Body of pancreas (tissue), 4 donors: Measurements from ENCODE around the gene HSPG2. TPM values are rescaled to one million over a fixed set of nuclear protein-coding genes. Genes with fewer than 3 reads are reported as not detected.
A peak's percentile ranks its signal among the peaks of the same experiment; 100 is the strongest.
"Not testable (repeated sequence)": the region's sequence is repeated elsewhere in the genome, so short reads cannot be mapped to it uniquely, and the experiment has no call there.

Source experiments
- ATAC-seq: fragments of 150-250 bp; one replicate; pipeline ENCODE4 v1.9.1; 2016
- DNase-seq, 4 donors: peaks; one replicate each; pipeline ENCODE4 v3.0.0-alpha.2; 2019
- H3K27ac ChIP-seq, 4 donors: fragments of 200-600 bp; sonication (generic); 1 replicate in 3 of 4; 2 replicates in 1 of 4; pipeline versions ENCODE4 v1.5.1 to v1.6.1; 2016 to 2019; ENCODE audit warnings: mild to moderate bottlenecking in 1 of 4, mixed read lengths in 1 of 4, moderate library complexity in 1 of 4
- H3K27me3 ChIP-seq, 2 donors: fragments of 200-600 bp; sonication (generic); one replicate each; pipeline ENCODE4 v1.6.0; 2016; ENCODE audit warnings: mild to moderate bottlenecking in 1 of 2
- H3K36me3 ChIP-seq, 2 donors: fragments of 200-600 bp; sonication (generic); replicated peaks in 1 of 2; 2 replicates each; pipeline ENCODE4 v1.5.1; 2016; ENCODE audit warnings: low read depth in 2 of 2; ENCODE audit not compliant: insufficient read depth in 1 of 2
- H3K4me1 ChIP-seq: fragments of 200-600 bp; sonication (generic); one replicate; pipeline ENCODE4 v1.6.0; 2016
- H3K4me3 ChIP-seq, 2 donors: fragments of 200-600 bp; sonication (generic); 1 replicate in 1 of 2; 2 replicates in 1 of 2; pipeline ENCODE4 v1.5.1; 2016 to 2019
- H3K9me3 ChIP-seq, 3 donors: fragments of 200-600 bp; sonication (generic); 1 replicate in 2 of 3; 2 replicates in 1 of 3; pipeline ENCODE4 v1.5.1; 2016
- POLR2A ChIP-seq, 3 donors: fragments of 450-650 bp; IDR thresholded peaks; one replicate each; pipeline ENCODE4 v1.6.1; 2016; ENCODE audit warnings: antibody characterized with exemption in 3 of 3, mild to moderate bottlenecking in 2 of 3
- WGBS, 2 donors: methylation state at CpG; one replicate each; pipeline ENCODE4 v1.1.5; 2017; 5-methylcytosine and 5-hydroxymethylcytosine counted together
- intact Hi-C: fragments of 100-400 bp; cut with DNase I; formaldehyde crosslinking; loops from one replicate; pipeline ENCODE4 v1.15.1; 2023
- total RNA-seq, 2 donors: library from RNA; depleted of rRNA; stranded (reverse); fragments of >200 nt; gene quantifications; one replicate each; pipeline ENCODE4 v1.1.0, GENCODE V29; 2016
- TF ChIP-seq, protein P1 (sequence below), 7 experiments: fragments of 450-650 bp in 4 of 7; fragments of 200-600 bp in 3 of 7; sonication (generic) in 3 of 7; IDR thresholded peaks; one replicate each; pipeline ENCODE4 v1.5.1; 2016 to 2019; ENCODE audit warnings: antibody characterized with exemption in 7 of 7

The HSPG2 gene
- total RNA-seq, 2 donors from 2014 or later = 87.7 to 179 TPM

DNA sequence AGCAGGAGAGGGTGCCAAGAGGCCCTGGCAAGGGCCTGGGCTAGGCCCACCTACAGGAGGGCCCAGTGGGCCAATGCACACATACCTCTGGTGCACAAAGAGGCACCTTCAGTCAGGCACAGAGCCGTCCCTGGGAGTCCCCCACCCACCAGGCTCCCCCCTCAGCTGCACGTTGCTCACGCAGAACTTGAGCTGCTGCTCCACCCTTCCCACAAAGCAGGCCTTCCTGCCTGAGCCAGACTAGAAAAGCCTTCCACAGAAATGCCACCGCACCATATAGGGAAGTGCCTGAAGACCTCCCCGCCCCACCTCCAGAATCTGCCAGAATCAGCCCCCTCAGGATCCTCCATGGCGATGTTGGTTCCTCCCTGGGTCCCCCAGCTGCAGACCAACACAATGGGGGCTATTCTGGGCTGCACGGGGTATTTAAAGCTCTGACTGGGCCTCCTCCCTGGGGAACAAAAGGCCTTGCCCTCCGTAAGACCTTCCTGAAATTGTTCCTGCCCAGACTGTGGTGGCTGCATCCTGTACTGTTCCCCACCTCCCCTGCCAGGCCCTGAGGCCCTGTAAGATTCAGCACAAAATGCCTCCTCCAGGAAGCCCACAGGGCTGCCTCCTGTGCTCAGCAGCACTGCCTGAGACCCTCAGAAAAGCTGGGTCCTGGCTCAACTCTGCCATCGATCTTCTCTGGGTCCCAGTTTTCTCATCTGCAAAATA, 27.2 kb downstream of the HSPG2 start:
- intact Hi-C loops = no loop called here
- peaks cover 45% of the 10 kb centered on the region for H3K4me1 ChIP-seq
- H3K27me3 ChIP-seq = no peaks in the 10 kb centered on the region
- TF ChIP-seq, protein P1, sequence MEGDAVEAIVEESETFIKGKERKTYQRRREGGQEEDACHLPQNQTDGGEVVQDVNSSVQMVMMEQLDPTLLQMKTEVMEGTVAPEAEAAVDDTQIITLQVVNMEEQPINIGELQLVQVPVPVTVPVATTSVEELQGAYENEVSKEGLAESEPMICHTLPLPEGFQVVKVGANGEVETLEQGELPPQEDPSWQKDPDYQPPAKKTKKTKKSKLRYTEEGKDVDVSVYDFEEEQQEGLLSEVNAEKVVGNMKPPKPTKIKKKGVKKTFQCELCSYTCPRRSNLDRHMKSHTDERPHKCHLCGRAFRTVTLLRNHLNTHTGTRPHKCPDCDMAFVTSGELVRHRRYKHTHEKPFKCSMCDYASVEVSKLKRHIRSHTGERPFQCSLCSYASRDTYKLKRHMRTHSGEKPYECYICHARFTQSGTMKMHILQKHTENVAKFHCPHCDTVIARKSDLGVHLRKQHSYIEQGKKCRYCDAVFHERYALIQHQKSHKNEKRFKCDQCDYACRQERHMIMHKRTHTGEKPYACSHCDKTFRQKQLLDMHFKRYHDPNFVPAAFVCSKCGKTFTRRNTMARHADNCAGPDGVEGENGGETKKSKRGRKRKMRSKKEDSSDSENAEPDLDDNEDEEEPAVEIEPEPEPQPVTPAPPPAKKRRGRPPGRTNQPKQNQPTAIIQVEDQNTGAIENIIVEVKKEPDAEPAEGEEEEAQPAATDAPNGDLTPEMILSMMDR (IDR thresholded peaks at IDR 0.05) = no peak
- TF ChIP-seq POLR2A (IDR thresholded peaks at IDR 0.05) = no peak
- peak overlapping the region in 2 of 4 donors; percentile 56 to 64 for H3K27ac ChIP-seq
- no peaks in the 10 kb centered on the region for H3K36me3 ChIP-seq
- DNase-seq (no peak), ATAC-seq (peak; percentile 5)
- no peaks in the 10 kb centered on the region for H3K9me3 ChIP-seq
- no peak overlapping the region for H3K4me3 ChIP-seq
- 63 to 80% methylated on average over 1 to 9 of the region's 9 CpGs for WGBS, 2 donors

DNA sequence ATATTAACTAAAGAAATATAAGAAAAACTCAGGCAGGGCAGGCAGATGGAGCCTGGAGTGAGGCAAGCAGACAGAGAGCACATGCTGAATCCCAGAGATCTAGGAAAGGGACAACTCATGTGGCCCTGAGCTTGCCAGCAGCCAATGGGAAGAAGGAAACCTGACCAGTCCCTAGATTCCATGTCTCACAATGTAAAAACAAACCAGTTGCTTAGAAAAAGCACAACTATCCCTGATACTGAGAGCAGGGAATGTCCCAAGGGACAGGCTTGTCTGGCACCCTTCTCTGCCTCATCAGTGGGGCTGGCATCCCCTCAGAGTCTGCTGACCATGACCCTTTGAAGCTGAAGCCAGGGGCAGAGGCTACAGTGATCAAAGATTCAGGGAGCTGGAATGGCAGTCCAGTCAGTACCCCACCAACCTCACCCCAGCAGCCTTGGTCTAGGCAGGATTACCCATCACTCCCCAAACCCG, 27.8 kb downstream of the HSPG2 start:
- intact Hi-C loops = no loop called here
- Histone ChIP-seq H3K9me3 (no peaks in the 10 kb centered on the region), H3K4me3 (no peak overlapping the region), H3K27me3 (no peaks in the 10 kb centered on the region), H3K27ac (peak overlapping the region in 2 of 4 donors; percentile 56 to 64), H3K36me3 (no peaks in the 10 kb centered on the region), H3K4me1 (peaks cover 45% of the 10 kb centered on the region)
- no peak for ATAC-seq
- no peak for DNase-seq
- 83% methylated on average over 1 of the region's 1 CpG; no CpG with 5 or more reads in 1 of the 2 donors for WGBS, 2 donors
- no peak for TF ChIP-seq POLR2A (IDR thresholded peaks at IDR 0.05)
- TF ChIP-seq, protein P1 (IDR thresholded peaks at IDR 0.05) = no peak

DNA sequence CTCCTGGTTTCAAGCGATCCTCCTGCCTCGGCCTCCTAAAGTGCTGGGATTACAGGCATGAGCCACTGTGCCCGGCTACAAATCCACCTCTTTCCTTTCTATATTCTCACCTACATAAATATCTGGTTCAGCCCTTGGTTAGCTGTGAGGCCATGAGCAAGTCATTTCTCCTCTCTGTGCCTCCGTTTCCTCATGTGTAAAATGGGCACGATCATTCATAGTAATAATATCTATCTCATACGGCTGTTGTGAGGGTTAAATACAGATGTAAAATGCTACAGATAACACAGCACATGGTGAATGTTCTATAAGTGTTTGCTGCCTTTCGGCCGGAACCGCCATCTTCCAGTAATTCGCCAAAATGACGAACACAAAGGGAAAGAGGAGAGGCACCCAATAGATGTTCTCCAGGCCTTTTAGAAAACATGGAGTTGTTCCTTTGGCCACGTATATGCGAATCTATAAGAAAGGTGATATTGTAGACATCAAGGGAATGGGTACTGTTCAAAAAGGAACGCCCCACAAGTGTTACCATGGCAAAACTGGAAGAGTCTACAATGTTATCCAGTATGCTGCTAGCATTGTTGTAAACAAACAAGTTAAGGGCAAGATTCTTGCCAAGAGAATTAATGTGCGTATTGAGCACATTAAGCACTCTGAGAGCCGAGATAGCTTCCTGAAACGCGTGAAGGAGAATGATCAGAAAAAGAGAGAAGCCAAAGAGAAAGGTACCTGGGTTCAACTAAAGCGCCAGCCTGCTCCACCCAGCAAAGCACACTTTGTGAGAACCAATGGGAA, 29.2 kb downstream of the HSPG2 start:
- 74 to 75% methylated on average over 19 of the region's 19 CpGs for WGBS, 2 donors
- H3K27me3 ChIP-seq, H3K36me3 ChIP-seq, DNase-seq, H3K4me3 ChIP-seq, ATAC-seq, intact Hi-C loops, H3K9me3 ChIP-seq: not testable (repeated sequence)
- peak overlapping the region in 2 of 4 donors; percentile 87 to 88 for H3K27ac ChIP-seq
- H3K4me1 ChIP-seq = peaks cover 40% of the 10 kb centered on the region

DNA sequence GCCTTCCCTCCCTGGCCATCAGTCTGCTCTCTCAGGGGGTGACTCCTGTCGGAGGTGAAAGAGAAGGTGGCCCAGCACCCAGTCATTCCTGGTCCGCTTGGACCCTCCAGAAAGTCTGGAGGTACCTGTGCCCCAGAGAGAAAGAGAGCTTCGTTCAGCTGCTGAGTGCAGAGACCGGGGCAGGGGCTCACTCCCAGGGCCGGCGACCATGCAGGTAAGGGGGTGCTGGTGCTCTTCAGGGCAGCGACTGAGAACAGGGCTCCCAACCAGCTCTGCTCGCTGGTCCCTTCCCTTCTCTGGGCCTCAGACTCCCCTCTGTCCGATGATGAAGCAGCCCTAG, 30.1 kb downstream of the HSPG2 start:
- H3K9me3 ChIP-seq = no peaks in the 10 kb centered on the region
- intact Hi-C loops = no loop called here
- WGBS, 2 donors = 80 to 92% methylated on average over 2 to 9 of the region's 9 CpGs
- DNase-seq (no peak), ATAC-seq (no peak)
- peaks cover 40% of the 10 kb centered on the region for H3K4me1 ChIP-seq
- H3K27me3 ChIP-seq = no peaks in the 10 kb centered on the region
- peak overlapping the region in 3 of 4 donors; percentile 87 to 88 (median 88) for H3K27ac ChIP-seq
- H3K4me3 ChIP-seq = no peak overlapping the region
- TF ChIP-seq POLR2A (IDR thresholded peaks at IDR 0.05) = no peak
- TF ChIP-seq, protein P1 (IDR thresholded peaks at IDR 0.05) = no peak
- H3K36me3 ChIP-seq = no peaks in the 10 kb centered on the region
